ENCODE data around the gene L3MBTL2.
A peak's percentile ranks its signal among the peaks of the same experiment; 100 is the strongest.
"Not testable (repeated sequence)": the region's sequence is repeated elsewhere in the genome, so short reads cannot be mapped to it uniquely, and the experiment has no call there.

The L3MBTL2 gene

GRCh38 chr22:41241133-41241676, 36.1 kb downstream of the L3MBTL2 start:
- FAIRE-seq (no peak), DNase-seq (ENCODE audit: insufficient read length, low spot score) (no peak)
- TF ChIP-seq POLR2A (IDR thresholded peaks at IDR 0.05; ENCODE audit: low read depth, low read length): no peak

- TF ChIP-seq POLR2A (IDR thresholded peaks at IDR 0.05; ENCODE audit: low read depth, low read length): no peak
- FAIRE-seq (no peak), DNase-seq (ENCODE audit: insufficient read length, low spot score) (no peak)
Measured at GRCh38 chr22:41242396-41243117, 37.4 kb downstream of the L3MBTL2 start.

GRCh38 chr22:41243361-41243760, 38.2 kb downstream of the L3MBTL2 start:
- DNase-seq (ENCODE audit: insufficient read length, low spot score): no peak
- TF ChIP-seq POLR2A (IDR thresholded peaks at IDR 0.05; ENCODE audit: low read depth, low read length): no peak
- FAIRE-seq: no peak

- TF ChIP-seq POLR2A (IDR thresholded peaks at IDR 0.05; ENCODE audit: low read depth, low read length): no peak
- DNase-seq (ENCODE audit: insufficient read length, low spot score) (no peak), FAIRE-seq (no peak)
Measured at GRCh38 chr22:41245917-41246499, 40.9 kb downstream of the L3MBTL2 start.

DNA sequence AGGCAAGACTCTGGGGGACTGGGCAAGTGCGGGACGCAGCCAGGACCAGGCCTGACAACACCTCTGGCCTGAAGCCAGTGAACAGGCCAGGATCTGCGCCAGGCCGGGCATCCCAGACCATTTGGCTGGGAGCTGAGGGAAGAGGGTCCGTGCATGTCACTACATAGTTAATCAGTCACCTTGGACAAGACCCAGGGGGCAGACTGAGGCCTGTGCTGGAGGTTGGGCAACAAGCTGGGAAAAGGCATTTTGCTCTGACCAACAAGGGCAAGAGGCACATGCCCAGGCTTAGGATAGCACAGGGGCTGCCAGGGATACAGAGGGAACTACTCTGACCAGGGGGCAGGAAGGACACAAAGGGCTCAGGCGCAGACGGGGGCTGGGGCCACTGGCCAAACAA, 42.6 kb downstream of the L3MBTL2 start:
- DNase-seq (ENCODE audit: insufficient read length, low spot score): no peak
- no peak for FAIRE-seq
- no peak for TF ChIP-seq POLR2A (IDR thresholded peaks at IDR 0.05; ENCODE audit: low read depth, low read length)

DNA sequence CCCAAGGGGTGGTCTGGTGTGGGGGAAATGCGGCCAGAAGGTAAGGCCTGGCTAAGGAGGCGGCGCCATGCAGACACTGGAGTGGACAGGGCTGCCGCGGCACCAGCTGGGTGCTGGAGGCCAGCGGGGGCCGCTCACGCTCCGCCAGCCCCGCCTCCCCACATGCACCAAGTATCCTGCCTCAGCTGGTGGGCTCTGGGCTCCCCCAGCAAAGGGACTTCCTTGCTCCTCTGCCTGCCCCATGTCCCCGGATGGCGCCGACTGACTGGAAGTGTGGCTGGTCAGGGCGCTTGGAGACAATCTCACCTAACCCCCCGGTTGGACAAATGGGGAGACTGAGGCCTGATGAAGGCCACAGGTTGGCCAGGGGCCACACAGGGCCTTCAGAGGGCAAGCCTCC, 43.2 kb downstream of the L3MBTL2 start:
- DNase-seq (ENCODE audit: insufficient read length, low spot score) (no peak), FAIRE-seq (no peak)
- TF ChIP-seq POLR2A (IDR thresholded peaks at IDR 0.05; ENCODE audit: low read depth, low read length): no peak

- FAIRE-seq (no peak), DNase-seq (ENCODE audit: insufficient read length, low spot score) (no peak)
- no peak for TF ChIP-seq POLR2A (IDR thresholded peaks at IDR 0.05; ENCODE audit: low read depth, low read length)
Measured at GRCh38 chr22:41248758-41249157, 43.6 kb downstream of the L3MBTL2 start.

DNA sequence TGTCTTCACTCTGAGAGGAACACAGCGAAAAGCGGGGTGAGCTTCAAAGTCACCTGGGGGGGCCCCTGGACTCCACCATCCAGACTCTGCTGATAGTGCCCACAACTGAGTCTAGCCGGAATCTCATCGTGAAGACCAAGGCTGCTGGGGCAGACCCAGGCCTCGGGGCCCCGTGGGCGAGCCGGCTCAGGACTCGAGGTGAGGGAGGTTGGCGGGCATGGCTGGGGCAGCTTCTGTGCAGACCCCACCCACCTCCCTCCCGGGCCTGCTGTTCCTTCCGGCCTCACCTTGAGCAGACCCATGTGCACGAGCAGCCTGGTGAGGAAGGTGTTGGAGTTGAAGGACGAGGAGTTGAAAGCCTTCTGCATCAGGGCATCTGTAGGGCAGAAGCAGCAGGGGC, 44.3 kb downstream of the L3MBTL2 start:
- no peak for FAIRE-seq
- no peak for DNase-seq (ENCODE audit: insufficient read length, low spot score)
- TF ChIP-seq POLR2A (IDR thresholded peaks at IDR 0.05; ENCODE audit: low read depth, low read length): no peak

DNA sequence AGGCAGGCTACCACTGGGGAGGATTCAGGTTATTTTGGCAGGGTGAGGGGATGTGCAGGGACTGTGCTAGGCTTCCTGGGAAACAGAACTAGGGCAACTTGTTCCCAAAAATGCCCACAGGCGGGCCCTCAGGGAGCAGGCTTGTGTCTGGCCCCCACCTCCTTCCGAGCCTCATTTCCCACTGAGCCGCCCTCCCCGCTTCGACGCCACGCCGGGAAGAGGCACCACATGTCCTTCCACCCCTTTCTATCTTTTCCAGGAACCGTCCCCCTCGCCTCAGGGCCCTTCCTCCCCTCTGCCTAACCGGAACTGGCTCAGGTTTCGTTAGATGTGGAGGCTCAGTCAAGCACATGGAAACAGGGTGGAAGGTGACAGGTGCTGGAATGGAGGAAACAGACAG, 45.0 kb downstream of the L3MBTL2 start:
- TF ChIP-seq POLR2A (IDR thresholded peaks at IDR 0.05; ENCODE audit: low read depth, low read length): no peak
- FAIRE-seq (no peak), DNase-seq (ENCODE audit: insufficient read length, low spot score) (no peak)

DNA sequence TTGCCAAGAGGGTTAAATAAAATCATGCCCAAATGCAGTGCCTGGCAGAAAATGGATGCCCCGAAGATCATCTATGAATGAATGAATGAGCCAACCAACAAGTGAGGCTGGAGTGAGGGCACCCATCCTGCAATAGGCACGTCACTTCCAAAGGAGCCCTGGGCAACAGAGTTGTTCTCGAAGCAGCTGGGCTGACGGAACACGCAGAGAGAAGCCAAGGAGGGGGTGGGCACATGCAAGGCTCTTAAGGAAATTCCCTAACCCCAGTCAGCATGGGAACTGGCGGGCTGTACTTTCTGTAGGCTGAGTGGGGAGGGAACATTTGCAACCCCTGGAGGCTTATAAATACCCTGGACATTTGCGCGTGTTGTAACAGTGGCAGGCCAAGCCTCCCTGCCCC, 47.3 kb downstream of the L3MBTL2 start:
- no peak for FAIRE-seq
- no peak for TF ChIP-seq POLR2A (IDR thresholded peaks at IDR 0.05; ENCODE audit: low read depth, low read length)
- no peak for DNase-seq (ENCODE audit: insufficient read length, low spot score)

- FAIRE-seq (no peak), DNase-seq (ENCODE audit: insufficient read length, low spot score) (no peak)
- TF ChIP-seq POLR2A (IDR thresholded peaks at IDR 0.05; ENCODE audit: low read depth, low read length): no peak
Measured at GRCh38 chr22:41254230-41254629, 49.1 kb downstream of the L3MBTL2 start.

- no peak for FAIRE-seq
- no peak for TF ChIP-seq POLR2A (IDR thresholded peaks at IDR 0.05; ENCODE audit: low read depth, low read length)
- DNase-seq (ENCODE audit: insufficient read length, low spot score): peak; percentile 61
Measured at GRCh38 chr22:41256254-41257253, 51.4 kb downstream of the L3MBTL2 start.

- FAIRE-seq (no peak), DNase-seq (ENCODE audit: insufficient read length, low spot score) (no peak)
Measured at GRCh38 chr22:41257696-41258095, 52.6 kb downstream of the L3MBTL2 start.

GRCh38 chr22:41259756-41260155, 54.6 kb downstream of the L3MBTL2 start:
- not testable (repeated sequence) for FAIRE-seq; DNase-seq (ENCODE audit: insufficient read length, low spot score)

More at GRCh38 chr22:41257696-41258095, 52.6 kb downstream of the L3MBTL2 start:
- TF ChIP-seq POLR2A (IDR thresholded peaks at IDR 0.05; ENCODE audit: low read depth, low read length): no peak

All from H54 (cell line).